SJCRH30 (cell line): ENCODE data around the gene NTM. TPM values are rescaled to one million over a fixed set of nuclear protein-coding genes. Genes with fewer than 3 reads are reported as not detected.

ENCODE experiments used
- DNase-seq, 2 experiments: peaks; one replicate each; pipeline ENCODE4 v3.0.0-alpha.2; 2015 to 2020
- H3K27ac ChIP-seq: fragments of 250-450 bp; sonication (Bioruptor Pico); 2 replicates; pipeline ENCODE4 v1.5.1; 2020; ENCODE audit warnings: mild to moderate bottlenecking, moderate library complexity
- H3K27me3 ChIP-seq: fragments of 250-450 bp; sonication (Bioruptor Pico); 2 replicates; pipeline ENCODE4 v1.5.1; 2020; ENCODE audit warnings: mild to moderate bottlenecking, moderate library complexity
- H3K36me3 ChIP-seq: fragments of 250-450 bp; sonication (Bioruptor Pico); 2 replicates; pipeline ENCODE4 v1.5.1; 2020; ENCODE audit warnings: mild to moderate bottlenecking, moderate library complexity
- H3K4me1 ChIP-seq: fragments of 250-450 bp; sonication (Bioruptor Pico); 2 replicates; pipeline ENCODE4 v1.5.1; 2020; ENCODE audit warnings: mild to moderate bottlenecking, moderate library complexity
- H3K4me3 ChIP-seq: fragments of 250-450 bp; sonication (Bioruptor Pico); 2 replicates; pipeline ENCODE4 v1.5.1; 2020; ENCODE audit warnings: mild to moderate bottlenecking, moderate library complexity
- H3K9me3 ChIP-seq: fragments of 250-450 bp; sonication (Bioruptor Pico); replicated peaks from 2 replicates; pipeline ENCODE4 v1.5.1; 2020; ENCODE audit warnings: mild to moderate bottlenecking, moderate library complexity
- total RNA-seq: library from RNA; depleted of rRNA; stranded (reverse); fragments of >200 nt; shearing (Covaris generic); gene quantifications from 2 replicates; pipeline ENCODE4 v1.2.3, GENCODE V29; 2014

The NTM gene
- total RNA-seq, 1 experiment from 2014 or later: not detected

GRCh38 chr11:131980888-131981668 is 610.7 kb downstream of the NTM start:
- no peaks in the 10 kb centered on the region for H3K9me3 ChIP-seq
- H3K4me1 ChIP-seq: no peaks in the 10 kb centered on the region
- no peak for DNase-seq
- H3K27ac ChIP-seq: no peak overlapping the region
- no peaks in the 10 kb centered on the region for H3K27me3 ChIP-seq
- no peaks in the 10 kb centered on the region for H3K36me3 ChIP-seq
- no peak overlapping the region for H3K4me3 ChIP-seq

DNA sequence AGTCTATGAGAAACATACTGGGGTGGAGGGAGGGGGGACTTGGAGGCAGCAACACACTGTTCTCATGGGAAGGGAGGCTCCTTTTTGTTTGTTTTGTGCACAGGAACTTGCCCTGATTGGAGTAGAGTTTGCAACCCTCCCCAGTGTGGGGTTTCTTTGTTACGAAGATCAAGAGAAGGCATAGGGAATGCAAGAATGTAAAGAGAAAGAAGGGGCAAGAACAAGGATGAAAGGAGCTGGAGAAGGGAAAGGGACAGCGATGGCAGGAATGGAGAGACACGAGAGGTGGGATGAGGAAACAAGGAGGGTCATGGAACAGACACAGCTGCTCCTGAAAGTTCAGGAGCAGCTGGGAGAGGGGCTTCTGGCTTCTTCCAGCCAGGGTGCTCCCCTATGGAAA is 611.7 kb downstream of the NTM start:
- Histone ChIP-seq H3K9me3 (no peaks in the 10 kb centered on the region), H3K4me1 (no peaks in the 10 kb centered on the region)

DNA sequence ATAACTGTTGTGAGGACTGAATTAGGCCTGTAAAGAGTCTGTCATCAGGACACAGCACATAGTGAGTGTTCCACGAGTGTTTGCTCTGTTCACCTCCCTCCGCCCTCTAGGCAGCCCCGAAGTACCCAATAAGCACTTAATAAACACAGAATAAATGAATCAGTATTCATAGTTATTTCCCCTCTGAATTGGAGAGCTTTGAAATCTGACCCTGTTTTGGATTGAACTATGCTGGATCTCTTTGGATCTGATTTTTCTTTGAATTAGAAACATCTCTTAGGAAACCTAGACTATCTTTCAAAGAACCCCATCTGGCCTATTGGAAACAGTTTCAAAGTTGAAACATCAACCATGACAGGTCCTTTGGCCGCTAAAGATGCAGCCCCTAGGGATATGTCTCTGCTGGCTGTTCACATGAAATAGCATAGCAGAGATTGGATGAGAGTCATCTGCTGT is 615.5 kb downstream of the NTM start:
- DNase-seq: no peak
- no peak overlapping the region for H3K4me3 ChIP-seq
- no peak overlapping the region for H3K27ac ChIP-seq
- H3K4me1 ChIP-seq: no peaks in the 10 kb centered on the region
- no peaks in the 10 kb centered on the region for H3K27me3 ChIP-seq
- H3K36me3 ChIP-seq: no peaks in the 10 kb centered on the region
- H3K9me3 ChIP-seq: no peaks in the 10 kb centered on the region

More for the DNA sequence above, 611.7 kb downstream of the NTM start:
- no peaks in the 10 kb centered on the region for H3K27me3 ChIP-seq
- no peak for DNase-seq
- H3K27ac ChIP-seq: no peak overlapping the region
- no peak overlapping the region for H3K4me3 ChIP-seq
- no peaks in the 10 kb centered on the region for H3K36me3 ChIP-seq

DNA sequence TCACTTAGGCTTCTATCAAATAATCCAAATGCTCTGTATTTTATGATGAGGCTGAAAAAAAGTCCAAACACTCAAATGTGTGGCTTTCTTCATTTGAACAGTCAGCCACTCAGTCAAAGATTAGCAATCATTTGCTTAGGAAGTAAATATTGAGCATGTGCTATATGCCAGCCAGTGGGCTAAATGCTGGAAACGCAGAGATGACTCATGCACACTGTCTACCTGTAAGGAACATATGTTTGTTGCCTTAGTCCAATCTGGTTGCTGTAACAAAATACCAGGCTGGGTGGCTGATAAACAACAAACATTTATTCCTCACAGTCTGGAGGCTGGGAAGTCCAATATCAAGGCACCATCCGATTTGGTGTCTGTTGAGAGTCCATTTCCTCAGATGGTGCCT is 617.3 kb downstream of the NTM start:
- no peaks in the 10 kb centered on the region for H3K9me3 ChIP-seq
- no peaks in the 10 kb centered on the region for H3K27me3 ChIP-seq
- no peak overlapping the region for H3K4me3 ChIP-seq
- no peaks in the 10 kb centered on the region for H3K36me3 ChIP-seq
- no peak for DNase-seq
- no peaks in the 10 kb centered on the region for H3K4me1 ChIP-seq
- H3K27ac ChIP-seq: no peak overlapping the region

GRCh38 chr11:131991606-131992005 is 621.2 kb downstream of the NTM start:
- Histone ChIP-seq H3K4me1 (no peaks in the 10 kb centered on the region), H3K27me3 (no peaks in the 10 kb centered on the region), H3K4me3 (no peak overlapping the region), H3K36me3 (no peaks in the 10 kb centered on the region), H3K9me3 (no peaks in the 10 kb centered on the region), H3K27ac (no peak overlapping the region)
- no peak for DNase-seq

DNA sequence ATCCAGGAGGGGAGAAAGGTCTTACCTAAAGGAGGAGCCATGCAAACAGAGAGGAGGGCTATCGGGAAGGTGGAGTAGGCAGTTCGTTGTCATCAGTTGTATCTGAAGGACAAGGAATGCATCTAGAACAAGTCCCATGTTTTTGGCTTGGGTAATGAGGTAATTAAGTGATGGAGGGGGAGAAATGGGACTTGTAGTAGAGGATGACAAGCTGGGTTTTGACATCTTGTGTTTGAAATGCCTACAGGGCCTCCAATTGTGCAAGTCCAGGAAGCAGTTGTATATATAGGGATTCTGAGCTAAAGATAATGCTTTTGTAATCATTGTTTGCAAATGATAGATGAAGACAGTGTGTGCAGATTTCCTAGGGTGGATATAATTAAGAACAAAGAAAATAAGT is 622.8 kb downstream of the NTM start:
- no peak for DNase-seq
- Histone ChIP-seq H3K36me3 (no peaks in the 10 kb centered on the region), H3K4me1 (no peaks in the 10 kb centered on the region), H3K27me3 (no peaks in the 10 kb centered on the region), H3K27ac (no peak overlapping the region), H3K4me3 (no peak overlapping the region), H3K9me3 (no peaks in the 10 kb centered on the region)

DNA sequence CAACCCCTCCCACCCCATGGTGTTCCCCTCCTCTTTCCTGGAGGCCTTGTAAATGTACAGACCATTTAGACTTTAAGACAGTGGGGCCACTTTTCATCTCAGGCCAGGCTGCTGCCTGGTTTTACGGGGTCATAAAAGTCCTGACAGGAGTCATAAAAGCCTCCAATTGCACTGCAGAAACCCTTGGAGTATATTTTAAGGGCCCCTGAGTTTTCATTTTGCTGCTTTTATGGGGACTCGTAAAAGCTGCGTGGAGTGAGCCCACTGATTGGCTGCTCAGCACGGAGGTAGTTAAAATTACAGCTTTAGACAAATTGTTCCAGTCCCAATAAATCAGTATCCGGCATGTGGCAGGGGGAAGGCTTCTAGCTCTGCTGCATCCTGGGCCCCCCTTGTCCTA is 627.6 kb downstream of the NTM start:
- H3K4me1 ChIP-seq: no peaks in the 10 kb centered on the region

DNA sequence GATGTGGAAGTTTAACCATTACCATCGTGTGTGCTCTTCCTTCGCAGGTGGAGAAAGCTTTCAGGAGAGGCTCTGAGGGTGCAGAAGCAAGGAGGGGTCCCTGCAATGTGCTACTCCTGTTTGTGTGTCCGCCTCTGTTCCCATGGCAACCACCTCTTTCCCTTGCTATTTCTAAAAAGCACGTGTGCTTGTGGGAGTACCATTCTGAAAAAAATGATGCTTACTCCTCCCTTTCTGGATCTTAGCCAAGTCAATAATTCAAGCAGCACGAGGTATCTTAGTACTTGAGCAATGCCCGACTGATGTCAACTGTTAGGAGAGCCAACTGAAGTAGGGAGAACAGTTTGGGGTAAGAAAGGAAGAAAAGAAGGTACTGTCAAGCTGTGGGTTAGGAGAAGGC is 628.7 kb downstream of the NTM start:
- no peak for DNase-seq
- H3K9me3 ChIP-seq: no peaks in the 10 kb centered on the region
- no peaks in the 10 kb centered on the region for H3K36me3 ChIP-seq
- H3K4me3 ChIP-seq: no peak overlapping the region
- no peak overlapping the region for H3K27ac ChIP-seq
- H3K4me1 ChIP-seq: no peaks in the 10 kb centered on the region
- H3K27me3 ChIP-seq: no peaks in the 10 kb centered on the region

More for the DNA sequence above, 627.6 kb downstream of the NTM start:
- H3K36me3 ChIP-seq: no peaks in the 10 kb centered on the region
- no peaks in the 10 kb centered on the region for H3K27me3 ChIP-seq
- DNase-seq: no peak
- H3K9me3 ChIP-seq: no peaks in the 10 kb centered on the region
- H3K27ac ChIP-seq: no peak overlapping the region
- no peak overlapping the region for H3K4me3 ChIP-seq

- no peak for DNase-seq
- Histone ChIP-seq H3K36me3 (no peaks in the 10 kb centered on the region), H3K9me3 (no peaks in the 10 kb centered on the region), H3K4me1 (no peaks in the 10 kb centered on the region), H3K27me3 (no peaks in the 10 kb centered on the region), H3K27ac (no peak overlapping the region), H3K4me3 (no peak overlapping the region)
Observed at GRCh38 chr11:131999955-132000354, 629.5 kb downstream of the NTM start.

DNA sequence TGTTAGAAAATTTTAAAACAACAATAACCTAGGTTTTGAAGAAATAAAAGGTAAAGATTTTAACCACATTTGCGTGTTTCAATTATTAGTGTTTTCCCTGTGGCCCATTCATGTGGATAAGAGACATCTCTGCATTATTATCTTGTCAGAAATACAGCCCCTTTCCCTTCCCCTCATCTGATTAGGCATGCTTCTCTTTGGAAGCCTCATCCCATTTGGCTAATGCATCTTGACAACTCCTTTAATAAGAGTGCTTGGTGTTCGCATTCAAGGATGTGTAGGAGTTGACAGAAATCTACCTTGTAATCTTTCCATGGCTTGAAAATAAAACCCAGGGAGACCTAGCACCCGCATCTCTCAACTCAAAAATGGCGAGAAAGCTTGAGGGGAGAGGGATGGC is 635.5 kb downstream of the NTM start:
- H3K9me3 ChIP-seq: no peaks in the 10 kb centered on the region
- no peaks in the 10 kb centered on the region for H3K27me3 ChIP-seq
- DNase-seq: no peak
- H3K4me1 ChIP-seq: no peaks in the 10 kb centered on the region
- no peaks in the 10 kb centered on the region for H3K36me3 ChIP-seq
- H3K27ac ChIP-seq: no peak overlapping the region
- no peak overlapping the region for H3K4me3 ChIP-seq

GRCh38 chr11:132006884-132007580 is 636.6 kb downstream of the NTM start:
- Histone ChIP-seq H3K36me3 (no peaks in the 10 kb centered on the region), H3K27ac (no peak overlapping the region), H3K9me3 (no peaks in the 10 kb centered on the region), H3K4me3 (no peak overlapping the region), H3K4me1 (no peaks in the 10 kb centered on the region), H3K27me3 (no peaks in the 10 kb centered on the region)
- no peak for DNase-seq

GRCh38 chr11:132008226-132008625 is 637.8 kb downstream of the NTM start:
- Histone ChIP-seq H3K27me3 (no peaks in the 10 kb centered on the region), H3K4me3 (no peak overlapping the region), H3K4me1 (no peaks in the 10 kb centered on the region), H3K36me3 (no peaks in the 10 kb centered on the region), H3K9me3 (no peaks in the 10 kb centered on the region), H3K27ac (no peak overlapping the region)
- no peak for DNase-seq

DNA sequence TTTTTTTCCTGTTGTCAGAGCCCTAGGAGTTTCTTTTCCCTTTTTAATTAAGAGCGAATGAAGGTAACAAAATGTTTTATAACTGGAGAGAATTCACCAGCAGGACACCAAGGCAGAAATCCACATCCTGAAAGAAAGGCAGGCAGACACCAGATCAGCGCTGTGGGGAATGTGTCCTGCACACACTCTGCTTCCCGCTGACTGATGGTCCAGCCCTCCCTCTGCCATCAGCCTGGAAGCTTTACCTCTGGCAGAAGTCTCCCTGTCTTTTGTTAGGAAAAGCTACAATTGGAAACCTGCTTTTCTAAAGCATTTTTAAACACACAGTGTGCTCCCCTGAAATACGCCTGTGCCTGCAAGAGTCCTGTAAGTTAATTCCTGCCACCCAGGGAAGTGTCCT is 638.5 kb downstream of the NTM start:
- no peaks in the 10 kb centered on the region for H3K9me3 ChIP-seq
- H3K36me3 ChIP-seq: no peaks in the 10 kb centered on the region
- no peaks in the 10 kb centered on the region for H3K4me1 ChIP-seq
- no peak overlapping the region for H3K27ac ChIP-seq
- no peak overlapping the region for H3K4me3 ChIP-seq
- no peak for DNase-seq
- no peaks in the 10 kb centered on the region for H3K27me3 ChIP-seq

DNA sequence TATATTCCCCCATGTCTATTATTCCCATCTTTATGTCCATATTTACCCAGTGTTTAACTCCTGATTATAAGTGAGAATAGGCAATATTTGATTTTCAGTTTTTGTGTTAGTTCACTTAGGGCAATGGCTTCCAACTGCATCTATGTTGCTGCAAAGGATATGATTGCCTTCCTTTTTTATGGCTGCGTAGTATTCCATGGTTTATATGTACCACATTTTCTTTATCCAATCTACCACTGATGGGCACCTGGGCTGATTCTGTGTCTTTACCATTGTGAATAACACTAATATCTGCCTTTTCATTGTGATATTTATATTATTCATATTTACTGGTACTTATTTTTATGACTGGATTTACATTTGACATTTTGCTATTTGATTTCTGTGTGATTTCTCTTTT is 649.6 kb downstream of the NTM start:
- Histone ChIP-seq H3K4me3 (no peak overlapping the region), H3K27ac (no peak overlapping the region), H3K36me3 (no peaks in the 10 kb centered on the region), H3K9me3 (no peaks in the 10 kb centered on the region), H3K4me1 (no peaks in the 10 kb centered on the region), H3K27me3 (no peaks in the 10 kb centered on the region)
- no peak for DNase-seq

GRCh38 chr11:132022285-132022684 is 651.9 kb downstream of the NTM start:
- no peaks in the 10 kb centered on the region for H3K4me1 ChIP-seq
- no peak overlapping the region for H3K4me3 ChIP-seq
- H3K27me3 ChIP-seq: no peaks in the 10 kb centered on the region
- no peaks in the 10 kb centered on the region for H3K36me3 ChIP-seq
- H3K27ac ChIP-seq: no peak overlapping the region
- no peaks in the 10 kb centered on the region for H3K9me3 ChIP-seq
- no peak for DNase-seq
